GOT3 (cell line): ENCODE measurements around the gene GPR151.
A peak's percentile ranks its signal among the peaks of the same experiment; 100 is the strongest.
"Not testable (repeated sequence)": the region's sequence is repeated elsewhere in the genome, so short reads cannot be mapped to it uniquely, and the experiment has no call there.

Experiments used
- DNase-seq: peaks from one replicate; lab custom pipeline; 2025; ENCODE audit warnings: mixed read lengths; lab: John Stamatoyannopoulos, UW

The GPR151 gene

DNA sequence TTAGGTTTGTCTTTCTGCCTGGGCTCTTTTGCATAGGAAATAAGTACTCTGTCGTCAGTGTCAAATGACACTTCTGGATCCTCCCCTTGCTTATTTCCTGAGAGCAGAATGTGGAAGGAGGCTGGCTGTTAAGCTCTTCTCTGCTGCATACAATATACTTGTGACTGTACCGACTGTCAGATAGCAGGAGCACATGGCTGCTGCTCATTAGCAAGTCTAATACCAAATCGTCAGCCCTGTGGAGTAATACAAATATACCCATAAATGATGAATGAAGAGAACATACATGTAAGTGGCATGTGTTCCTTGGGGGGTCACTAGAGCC lies at the start of gene GPR151:
Gene GPR151 (minus strand): TSS at position 40 of the 325 bp plus-strand sequence. CDS start 77 bp downstream, outside the sequence.
- no peak for DNase-seq

DNA sequence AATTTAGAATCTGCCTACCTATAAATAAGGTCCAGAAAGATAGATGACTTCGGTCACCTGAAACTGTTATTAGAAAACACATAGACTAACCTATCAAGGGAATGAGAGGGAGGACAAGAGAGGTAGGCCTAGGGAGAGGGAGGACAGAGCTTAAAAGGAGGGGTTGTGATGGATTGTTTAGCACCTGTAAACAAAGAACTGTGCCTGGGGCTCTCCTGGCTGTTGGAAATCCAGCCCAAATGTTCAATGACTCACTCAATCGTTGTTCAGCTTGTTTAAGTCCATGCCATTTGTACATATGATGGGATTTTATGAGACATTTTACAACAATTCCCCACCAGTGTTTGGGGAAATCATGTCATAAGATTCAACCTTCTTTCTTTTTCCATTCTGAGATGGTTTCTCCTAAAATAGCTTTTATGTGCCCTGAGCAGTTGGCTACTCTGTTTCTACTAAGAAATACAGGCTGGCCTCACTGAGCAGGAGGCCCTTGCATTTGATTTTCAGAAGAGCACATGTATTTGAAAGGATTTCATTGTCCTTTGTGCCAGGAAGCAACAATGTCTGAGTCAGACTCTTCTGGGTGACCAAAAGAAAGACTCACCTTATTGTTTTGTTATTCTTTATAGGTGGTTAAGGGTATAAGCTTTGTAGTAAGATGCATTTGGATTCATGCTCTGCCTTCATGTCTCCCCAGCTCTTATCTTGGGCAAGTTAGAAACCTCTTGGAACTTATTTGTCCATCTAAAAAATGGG lies 48.2 kb upstream of the GPR151 start:
- DNase-seq: no peak

DNA sequence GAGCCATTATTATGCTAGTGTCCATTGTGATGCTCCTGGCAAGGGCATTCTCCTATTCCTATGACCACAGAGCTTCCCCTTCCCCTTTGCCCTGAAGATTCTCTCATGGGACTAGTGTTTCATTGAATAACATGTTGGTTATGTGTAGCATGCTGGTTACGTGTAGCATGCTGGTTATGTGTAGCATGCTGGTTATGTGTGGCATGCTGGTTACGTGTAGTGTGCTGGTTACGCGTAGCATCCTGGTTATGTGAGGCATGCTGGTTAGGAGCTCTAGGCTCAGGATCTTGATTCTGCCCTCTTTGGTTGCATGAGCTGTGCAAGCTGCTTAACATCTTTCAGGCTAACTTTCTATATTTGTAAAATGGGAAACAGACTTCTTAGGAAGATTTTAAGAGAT lies 46.5 kb upstream of the GPR151 start:
- no peak for DNase-seq

DNA sequence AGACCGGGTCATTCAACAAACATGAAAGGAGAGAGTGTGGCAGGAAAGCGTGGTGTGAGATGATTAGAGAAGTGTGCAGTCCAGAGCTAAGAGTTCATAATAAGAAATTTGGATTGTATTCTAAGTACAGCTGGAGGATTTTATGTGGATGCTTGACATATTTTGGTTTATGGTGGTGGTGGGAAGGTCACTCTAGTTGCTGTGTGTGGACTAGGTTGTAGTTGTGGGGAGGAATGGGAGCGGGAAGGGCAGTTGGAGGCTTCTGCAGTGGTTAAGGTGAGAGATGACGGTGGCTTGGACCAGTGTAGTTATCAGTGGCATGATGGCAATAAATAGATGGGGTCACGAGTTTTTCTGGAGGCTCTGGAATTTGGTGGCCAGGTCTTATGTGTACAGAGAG lies 45.7 kb upstream of the GPR151 start:
- no peak for DNase-seq

DNA sequence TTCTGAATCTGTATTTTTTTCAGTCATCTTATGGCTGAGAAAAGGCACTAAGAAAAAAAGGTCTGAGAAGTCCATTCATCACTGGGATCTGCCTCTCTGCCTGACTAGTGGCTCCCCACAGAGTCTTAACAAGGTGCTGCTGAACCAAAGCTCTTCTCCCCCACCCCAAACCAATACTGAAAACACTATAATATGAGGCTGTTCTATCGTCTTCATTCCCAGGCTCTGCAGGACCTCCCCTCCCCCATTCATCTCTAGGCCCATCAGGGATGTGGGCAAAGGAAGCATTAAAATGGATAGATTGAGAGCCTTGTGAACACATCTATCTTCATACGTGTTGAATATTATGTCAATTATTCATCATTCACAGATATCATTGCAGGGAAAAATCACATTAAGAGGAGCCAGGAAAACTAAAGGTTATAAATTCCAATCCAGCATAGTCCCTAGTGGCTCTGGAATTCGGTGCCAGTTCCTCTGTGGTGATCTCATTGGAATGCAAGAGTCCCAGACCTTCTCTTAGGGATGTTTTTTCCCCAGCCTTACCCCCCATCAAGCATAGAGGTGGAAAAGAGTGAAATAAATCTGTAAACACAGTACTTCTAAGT lies 44.3 kb upstream of the GPR151 start:
- DNase-seq: no peak

DNA sequence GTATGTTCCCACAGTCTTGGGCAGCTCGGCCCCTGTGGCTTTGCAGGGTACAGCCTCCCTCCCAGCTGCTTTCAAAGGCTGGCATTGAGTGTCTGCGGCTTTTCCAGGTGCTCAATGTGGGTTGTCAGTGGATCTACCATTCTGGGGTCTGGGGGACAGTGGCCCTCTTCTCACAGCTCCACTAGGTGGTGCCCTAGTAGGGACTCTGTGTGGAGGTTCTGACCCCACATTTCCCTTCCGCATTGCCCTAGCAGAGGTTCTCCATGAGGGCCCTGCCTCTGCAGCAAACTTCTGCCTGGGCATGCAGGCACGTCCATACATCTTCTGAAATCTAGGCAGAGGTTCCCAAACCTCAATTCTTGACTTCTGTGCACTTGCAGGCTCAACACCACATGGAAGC lies 40.9 kb upstream of the GPR151 start:
- DNase-seq: not testable (repeated sequence)

DNA sequence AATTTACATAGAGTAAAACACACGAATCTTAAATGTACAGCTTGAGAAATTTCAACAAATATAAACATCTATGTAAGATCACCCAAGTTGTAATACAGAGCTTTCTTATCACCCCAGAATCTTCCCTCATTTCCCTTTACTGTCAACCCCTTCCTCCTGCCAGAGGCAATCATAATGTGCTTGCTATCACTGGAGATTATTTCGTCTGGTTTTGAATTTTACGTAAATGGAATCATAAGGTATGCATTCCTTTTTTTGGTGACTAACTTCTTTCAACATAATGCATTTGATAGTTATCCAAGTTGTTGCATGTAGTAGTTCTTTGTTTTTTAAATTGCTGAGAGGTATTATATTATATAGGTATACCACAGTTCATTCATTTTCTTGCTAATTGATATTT lies 37.5 kb upstream of the GPR151 start:
- no peak for DNase-seq

DNA sequence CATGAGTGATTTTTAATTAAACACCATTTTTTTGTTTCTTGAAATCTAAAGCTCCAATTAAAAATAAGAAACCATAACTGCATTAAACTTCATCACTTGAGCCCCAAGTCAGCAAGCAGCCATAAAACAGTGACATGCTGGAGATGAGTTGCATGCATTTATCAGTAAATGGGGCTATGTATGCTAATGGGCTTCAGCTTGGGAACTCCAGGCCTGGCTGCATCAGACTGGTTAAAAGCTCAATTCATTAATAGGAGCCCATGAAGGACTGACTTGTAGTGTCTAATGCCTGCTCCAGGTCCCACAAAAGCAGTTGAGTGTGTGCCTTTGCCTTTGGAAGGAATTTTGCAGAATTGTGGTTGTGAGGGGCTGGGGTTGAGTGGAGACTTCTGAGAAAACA lies 33.6 kb upstream of the GPR151 start:
- DNase-seq: no peak

DNA sequence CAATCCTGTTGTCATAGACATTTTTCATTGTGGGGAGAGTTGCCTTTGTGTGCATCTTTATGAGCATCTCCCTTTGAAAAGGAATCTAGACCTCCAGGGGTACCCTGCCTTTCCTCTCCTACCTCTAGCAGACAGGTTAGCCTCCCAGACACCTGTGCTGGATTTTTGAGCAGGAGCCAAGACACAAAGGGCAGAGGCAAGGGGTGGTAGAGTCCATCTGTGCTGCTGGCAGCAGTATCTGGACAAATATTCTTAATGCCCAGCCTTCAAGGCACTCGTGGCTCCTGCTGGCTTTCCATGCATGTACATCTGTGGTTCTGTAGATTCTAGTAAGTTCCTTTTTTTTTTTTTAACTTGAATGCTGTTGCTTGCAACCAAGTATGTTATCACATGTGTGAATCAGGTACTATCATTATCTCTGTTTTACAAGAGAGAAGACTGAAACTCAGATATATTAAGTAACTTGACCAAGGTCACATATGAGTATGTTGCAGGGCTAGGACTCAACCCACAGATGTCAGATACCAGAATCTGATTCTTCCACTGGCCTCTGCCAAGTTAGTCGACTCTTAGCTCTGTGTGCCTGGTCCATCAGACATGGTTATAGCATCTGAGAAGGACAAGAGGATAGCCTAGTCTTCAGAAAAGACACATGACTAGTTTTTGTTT lies 32.9 kb upstream of the GPR151 start:
- DNase-seq: no peak

DNA sequence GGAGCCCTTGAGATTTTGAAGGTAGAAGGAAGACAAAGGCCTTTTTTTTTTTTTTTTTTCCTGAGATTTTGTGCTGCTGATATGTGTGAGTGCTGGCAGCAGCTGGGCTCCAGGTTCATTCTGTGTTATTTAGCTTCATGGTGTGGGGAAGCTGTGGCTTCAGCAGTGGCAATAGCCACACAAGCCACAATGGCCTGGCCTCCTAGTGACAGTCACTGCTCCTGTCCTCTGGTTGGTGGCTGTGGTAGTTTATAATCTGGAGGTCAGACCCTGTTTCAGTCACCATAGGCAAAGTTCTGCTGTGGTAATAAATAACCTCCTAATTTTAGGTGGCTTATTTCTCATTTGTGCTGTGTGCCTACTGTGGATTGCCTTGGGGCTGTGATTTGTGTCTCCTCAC lies 28.2 kb upstream of the GPR151 start:
- no peak for DNase-seq

DNA sequence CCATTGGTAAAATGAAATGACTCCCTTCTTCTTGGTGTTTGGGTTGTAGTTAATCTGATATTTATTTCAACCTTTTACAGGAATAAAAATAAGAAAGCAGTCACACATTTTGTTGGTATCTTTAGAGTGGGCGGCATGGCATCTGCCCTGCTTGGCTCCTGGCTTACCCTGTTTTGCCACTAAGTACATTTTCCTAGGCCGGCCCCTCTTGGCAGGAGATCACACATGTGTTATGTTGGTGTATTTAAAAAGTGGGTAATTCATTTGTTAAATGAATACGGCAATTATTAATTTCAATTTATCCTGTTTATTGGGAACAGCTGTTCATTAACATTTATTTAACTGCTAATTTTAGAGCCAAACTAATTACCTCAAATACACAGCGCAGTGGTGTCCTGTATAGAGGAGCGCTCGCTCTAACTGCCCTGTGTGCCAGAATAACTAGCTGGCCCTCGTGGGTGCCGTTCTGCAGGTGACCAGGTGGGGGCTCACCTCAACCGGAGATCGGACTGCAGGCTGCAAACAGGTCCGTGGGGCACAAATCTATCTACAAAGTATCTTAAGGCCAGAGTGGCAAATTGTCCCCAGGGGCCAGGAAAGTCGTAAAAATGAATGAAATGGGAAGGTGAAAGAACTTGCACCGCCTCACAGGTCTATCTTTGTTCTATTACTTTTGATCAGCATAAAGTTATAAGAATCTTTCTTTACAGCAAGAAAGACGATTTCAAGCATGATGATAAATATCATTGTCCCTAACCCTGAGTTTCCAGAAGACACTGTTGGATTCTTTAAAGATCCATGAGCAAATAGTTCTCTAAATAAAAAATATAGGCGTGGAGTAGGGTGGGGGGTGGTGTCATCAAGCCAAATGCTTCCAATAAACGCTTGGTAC lies 26.2 kb upstream of the GPR151 start:
- DNase-seq: peak; percentile 48

DNA sequence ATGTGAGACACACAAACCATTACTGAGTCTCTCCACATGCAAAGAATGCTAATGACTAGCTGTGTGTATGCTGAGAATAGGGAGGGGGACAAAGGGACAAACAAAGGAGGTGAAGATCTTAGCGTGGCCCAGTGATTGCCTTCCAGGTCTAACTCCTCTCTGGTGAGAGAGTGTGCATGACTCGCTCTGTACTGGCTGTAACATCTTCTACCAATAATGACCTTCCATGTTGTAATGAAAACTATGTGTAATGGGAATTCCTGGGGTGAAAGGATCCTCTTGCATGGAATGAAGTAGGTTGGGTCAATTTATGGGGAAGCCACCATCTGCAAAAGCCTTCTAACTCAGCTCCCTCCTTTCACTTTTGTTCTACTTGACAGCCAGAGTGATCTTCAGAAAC lies 24.4 kb upstream of the GPR151 start:
- DNase-seq: no peak

DNA sequence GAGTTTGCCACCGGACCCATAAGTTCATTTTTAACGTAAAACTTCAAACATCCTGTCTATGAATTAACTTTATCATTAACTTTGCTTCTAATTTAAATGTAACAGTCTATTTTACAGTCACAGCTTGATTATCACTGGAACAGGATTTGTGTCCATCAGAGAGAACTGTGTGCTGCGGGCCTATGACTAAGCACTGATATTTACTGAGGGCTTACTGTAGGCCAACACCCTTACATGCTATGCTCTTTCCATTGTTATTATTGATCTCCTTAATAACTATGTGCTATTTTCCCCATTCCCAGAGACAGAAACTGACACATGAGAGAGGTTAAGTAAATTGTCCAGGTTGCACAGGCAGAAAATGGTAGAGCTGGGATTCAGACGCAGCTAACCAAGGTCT lies 24.0 kb upstream of the GPR151 start:
- DNase-seq: no peak

DNA sequence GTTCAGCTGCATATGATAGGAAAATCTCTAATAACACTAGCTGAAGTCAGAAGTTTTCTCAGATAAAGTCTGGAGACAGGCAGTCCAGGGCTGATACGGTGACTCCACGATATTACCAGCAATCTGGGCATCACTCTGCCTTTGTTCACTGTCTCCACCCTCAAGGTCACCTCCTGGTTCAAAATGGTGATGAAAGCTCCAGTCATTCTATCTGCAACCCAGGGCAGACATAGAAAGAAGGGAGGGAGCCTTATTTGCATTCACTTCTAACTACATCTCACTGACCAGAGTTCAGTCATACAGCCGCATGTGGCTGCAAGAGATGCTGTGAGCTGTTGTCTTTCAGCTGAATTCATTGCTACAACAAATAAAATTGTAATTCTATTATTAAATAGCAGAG lies 22.4 kb upstream of the GPR151 start:
- no peak for DNase-seq

DNA sequence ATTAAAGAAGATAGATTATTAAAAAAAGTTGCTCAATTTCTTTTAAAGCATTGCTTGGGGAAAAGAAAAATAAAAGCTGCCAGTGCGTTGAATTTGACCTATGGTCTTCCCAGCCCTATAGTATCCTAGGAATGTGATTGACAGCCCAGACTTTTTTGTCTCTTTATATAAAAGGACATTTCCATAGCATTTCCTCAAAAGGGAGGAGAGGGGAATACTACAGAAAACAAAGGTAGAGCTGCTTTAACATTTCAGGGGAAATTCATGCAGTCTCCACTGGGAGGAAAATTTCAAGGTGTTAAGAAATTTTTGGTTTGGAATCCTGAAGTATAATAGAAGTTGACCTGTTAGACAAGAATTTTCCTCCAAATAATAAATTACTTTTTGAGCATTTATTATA lies 17.9 kb upstream of the GPR151 start:
- no peak for DNase-seq

DNA sequence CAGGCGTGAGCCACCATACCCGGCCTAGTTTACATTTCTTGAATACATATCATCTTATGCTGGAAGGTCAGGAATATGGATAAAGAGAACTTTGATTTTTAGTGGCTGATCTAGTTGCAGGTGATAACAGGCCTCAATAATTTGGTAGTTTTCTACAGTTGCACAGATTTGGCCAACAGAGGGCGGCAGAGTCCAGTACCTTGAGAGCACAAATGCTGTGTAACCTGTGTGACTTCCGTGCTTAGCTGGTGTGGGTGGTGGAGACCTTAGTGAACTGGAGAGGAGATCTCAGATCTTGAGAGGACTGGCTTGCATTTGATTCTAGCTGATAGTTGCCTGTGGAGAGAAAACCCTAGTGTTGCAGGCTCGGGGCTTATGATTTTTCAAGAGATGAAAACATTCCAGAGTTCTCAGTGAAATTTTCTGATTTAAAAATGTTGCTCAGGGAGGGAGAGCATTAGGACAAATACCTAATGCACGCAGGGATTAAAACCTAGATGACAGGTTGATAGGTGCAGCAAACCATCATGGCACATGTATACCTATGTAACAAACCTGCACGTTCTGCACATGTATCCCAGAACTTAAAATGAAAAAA lies 17.4 kb upstream of the GPR151 start:
- peak; percentile 33 for DNase-seq

DNA sequence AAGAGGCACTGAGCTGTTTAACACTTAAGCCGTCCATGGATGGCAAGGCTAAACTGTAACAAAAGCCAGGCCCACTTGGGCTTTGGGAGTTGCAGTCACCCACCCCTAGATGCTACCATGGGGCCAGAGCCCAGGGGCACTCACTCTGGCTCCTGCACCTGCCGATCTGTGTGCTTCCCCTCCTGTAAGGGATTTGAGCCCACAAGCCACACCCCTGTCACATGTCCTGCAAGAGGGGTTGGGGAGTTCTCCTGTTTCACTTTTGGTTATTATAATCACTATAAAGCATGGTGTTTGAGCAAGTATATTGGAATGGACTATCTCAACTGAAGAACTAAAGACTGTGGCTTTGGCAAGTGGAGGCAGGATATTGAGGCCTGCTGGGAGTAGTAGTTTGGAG lies 14.0 kb upstream of the GPR151 start:
- no peak for DNase-seq

DNA sequence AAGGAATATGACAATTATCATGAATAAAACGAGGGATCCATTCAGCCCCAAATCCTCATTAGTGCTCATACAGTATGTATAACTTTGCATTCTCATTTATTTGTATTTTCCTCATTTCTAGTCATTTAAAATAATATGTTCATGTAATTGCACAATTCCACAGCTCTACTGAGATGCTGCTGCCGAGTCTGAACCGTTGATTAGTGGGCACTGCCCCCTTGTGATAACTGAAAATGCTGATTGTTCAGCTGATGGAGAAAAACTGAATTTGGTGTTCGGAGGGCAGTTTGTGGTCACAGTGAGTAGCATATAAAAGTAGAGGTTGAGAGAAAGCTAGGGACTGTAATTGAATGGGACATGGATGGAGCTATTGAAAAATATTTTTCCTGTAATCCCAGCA lies 12.2 kb upstream of the GPR151 start:
- no peak for DNase-seq

DNA sequence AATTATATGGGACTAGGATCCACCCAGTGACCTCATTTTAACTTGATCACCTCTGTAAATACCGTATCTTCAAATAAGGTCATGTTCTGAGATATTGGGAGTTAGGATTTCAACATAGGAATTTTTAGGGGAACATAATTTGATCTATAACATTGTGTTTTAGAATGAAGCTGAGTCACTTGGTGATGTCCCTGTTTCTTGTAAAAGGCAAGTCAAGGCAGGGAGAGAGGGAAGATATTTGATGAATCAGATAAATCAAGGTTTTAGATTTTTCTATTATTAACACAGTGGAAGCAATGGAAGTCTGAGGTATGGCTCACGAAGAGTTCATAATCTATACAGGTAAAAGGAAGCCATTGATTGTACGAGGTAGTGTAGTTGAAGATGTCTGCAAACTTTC lies 11.8 kb upstream of the GPR151 start:
- no peak for DNase-seq

DNA sequence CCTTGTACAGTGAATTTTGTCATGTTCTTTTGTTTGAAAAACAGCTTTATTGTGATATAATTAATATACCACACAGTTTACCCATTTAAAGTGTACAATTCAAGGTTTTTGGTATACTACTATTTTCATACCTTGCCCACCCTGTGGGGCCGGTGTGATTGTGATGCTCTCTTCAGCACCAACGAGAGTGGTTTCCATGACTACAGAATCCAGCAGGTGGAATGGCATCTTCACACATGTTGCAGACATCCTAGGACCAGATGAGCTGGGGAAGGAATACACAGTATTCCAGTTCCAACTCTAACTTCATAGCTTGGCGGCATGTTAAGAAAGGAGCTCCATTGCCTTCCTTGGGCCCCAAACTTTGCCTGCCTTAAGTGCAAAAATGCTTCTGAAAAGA lies 7.7 kb upstream of the GPR151 start:
- DNase-seq: no peak

DNA sequence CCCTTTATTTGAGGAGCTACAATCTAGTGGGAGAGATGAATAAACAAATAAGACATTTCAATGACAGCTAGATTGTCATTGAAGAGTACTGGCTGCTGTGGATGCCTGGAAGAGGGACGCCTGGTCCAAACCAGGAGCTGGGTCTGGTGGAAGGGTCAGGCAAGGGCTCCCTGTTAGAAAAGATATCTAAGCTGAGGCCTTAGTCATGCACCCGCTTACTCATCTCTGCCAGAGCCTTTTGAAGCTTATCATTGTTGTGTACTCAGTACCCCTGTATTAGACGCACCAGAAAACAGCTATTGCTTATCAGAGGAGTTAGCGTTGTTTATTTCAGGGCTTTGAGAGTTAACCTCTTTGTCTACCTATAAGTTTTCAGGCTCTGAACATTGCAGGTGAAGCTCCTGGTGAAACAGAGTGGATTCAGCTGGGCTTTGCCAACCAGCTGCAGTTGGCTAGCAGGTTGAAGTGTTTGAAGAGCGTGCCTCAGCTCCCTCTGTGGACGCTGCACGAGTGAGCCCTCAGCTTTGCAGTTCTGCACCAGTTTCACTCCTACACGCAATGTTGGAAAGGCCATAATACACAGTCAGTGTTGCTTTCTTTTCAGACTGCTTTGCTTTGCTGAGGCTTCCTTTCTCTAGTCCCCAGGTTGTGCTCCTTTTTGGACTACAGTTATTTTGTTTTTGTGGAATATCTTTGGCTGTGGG lies 5.6 kb upstream of the GPR151 start:
- no peak for DNase-seq

DNA sequence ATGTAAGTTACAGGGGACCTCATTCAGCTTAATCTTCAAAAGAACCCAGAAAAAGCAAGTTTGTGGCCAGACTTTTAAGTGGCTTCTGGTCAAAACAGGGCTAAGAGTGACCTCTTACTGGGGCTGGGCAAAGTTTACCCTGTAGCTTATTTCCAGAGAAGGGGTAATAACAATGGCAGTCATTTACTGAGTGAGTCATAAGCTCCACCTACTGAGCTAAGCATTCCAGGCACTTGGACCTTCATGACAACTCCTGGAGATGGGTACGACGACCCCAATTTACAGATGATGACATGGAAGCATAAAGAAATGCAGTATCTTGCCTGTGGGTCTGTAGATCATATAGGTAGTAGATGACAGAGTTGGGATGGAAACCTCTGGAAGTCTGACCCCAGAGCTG lies 4.7 kb upstream of the GPR151 start:
- no peak for DNase-seq
